HG03354 (cell line): ENCODE data around the gene RNU1-4.
"Not testable (repeated sequence)": the region's sequence is repeated elsewhere in the genome, so short reads cannot be mapped to it uniquely, and the experiment has no call there.

Source experiments
- ATAC-seq: cut with Tn5 transposase; IDR thresholded peaks from one replicate; pipeline ENCODE4 v1.9.1; 2021; ENCODE audit warnings: mild to moderate bottlenecking; ENCODE audit not compliant: unreplicated experiment, poor library complexity, severe bottlenecking

Gene RNU1-4

DNA sequence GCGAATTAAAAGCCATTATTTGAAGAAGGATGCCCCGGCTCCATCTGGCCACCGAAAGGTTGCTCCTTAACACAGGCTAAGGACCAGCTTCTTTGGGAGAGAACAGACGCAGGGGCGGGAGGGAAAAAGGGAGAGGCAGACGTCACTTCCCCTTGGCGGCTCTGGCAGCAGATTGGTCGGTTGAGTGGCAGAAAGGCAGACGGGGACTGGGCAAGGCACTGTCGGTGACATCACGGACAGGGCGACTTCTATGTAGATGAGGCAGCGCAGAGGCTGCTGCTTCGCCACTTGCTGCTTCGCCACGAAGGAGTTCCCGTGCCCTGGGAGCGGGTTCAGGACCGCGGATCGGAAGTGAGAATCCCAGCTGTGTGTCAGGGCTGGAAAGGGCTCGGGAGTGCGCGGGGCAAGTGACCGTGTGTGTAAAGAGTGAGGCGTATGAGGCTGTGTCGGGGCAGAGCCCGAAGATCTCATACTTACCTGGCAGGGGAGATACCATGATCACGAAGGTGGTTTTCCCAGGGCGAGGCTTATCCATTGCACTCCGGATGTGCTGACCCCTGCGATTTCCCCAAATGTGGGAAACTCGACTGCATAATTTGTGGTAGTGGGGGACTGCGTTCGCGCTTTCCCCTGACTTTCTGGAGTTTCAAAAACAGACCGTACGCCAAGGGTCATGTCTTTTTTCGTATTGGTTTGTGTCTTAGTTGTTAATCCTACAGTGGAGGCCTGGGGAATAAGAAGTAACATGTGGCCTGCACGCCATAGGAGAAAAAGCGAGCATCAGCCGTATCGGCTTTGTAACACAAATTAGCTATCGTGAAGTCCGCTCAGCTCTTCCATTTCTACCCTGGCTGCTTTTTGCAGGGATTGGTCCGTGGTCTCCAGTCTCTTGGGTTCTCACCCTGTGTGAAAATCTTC is at the start of gene RNU1-4:
RNU1-4 (plus strand) TSS at position 470 of the 918 bp plus-strand sequence.
- ATAC-seq: peak; percentile 100

DNA sequence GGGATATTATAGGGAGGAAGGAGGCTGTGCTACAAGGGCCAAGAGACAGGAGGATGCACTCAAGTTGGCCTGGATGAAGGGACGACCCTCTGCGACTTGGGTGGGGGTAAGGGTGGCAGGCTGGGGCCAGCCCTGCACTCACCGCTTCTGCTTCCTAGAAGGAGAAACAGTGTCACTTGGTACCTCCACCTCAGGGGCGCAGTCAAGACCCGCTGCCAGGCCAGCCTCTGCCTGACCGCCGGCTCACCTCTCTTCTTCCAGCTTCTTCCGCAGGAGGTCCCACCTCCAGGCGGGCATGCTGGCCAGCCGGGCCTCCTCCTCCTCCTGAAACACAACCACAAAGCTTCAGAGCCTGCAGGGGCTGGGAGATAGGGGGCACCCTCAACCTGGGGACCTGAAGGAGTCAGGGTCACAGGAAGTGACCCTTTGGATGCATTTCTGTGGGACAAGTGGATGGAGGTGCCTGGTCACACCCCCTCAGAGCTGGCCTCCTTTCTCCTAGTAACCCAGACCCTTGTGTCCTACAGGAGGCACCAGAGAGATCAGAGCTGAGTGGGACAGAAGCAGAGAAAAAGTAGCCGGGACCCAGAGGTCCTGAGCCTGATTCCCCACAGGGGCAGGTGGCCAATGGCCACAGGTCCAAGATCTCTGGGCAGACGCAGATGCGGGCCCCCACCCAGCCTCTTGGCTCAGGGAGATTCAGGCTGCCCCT is 49.2 kb upstream of the RNU1-4 start:
- not testable (repeated sequence) for ATAC-seq

DNA sequence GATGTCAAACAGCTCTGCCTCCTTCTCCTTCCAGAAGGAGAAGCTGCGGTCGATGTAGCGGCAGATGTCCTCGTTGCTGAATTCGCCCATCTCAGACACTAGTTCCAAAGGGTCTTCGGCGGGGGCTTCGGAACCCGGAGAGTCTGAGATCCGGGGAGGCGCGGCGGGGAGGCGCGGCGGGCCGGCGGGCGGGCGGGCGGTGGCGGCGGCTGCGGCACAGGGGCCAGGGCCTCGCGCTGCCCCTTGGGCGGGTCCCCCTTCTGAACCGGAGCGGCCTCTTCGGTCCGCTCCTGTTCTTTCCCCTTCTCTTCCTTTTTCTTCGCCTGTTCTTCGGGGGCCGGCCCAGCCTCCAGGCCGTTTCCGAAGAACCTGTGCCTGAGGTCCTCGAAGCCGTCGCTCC is 48.0 kb upstream of the RNU1-4 start:
- not testable (repeated sequence) for ATAC-seq

DNA sequence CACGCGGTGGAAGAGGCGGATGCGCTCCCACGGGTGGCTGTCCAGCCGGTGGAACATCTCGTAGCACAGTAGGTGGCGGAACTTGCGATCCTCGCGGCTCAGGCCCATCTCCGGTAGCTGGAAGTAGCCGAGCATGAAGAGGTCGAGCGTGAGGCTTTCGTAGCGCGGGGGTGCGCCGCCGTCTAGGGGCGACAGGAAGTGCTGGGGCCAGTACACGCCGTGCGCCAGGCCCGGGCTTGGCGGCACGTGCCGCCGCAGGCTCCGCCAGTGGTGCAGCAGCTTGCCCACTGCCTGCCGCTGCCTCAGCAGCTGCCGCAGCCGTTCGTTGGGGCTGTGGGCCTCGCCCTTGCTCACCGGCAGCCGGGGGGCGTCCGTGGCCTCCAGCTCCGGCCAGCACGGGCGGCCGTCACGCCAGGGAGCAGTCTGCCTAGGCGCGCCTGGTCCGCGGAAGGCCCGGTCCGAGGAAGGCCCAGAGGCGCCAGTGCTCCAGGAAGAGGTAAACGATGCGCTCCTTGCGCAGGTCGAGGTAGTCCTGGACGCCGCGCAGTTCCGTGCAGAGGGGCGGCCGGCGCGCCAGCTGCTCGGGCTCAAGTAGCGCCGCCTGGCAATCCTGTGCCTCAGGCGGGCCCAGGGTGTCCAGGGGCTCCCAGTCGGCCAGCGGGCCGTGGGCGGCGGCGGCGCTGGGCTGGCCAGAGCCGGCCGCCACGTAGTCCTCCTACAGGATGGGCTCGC is 47.4 kb upstream of the RNU1-4 start:
- not testable (repeated sequence) for ATAC-seq

DNA sequence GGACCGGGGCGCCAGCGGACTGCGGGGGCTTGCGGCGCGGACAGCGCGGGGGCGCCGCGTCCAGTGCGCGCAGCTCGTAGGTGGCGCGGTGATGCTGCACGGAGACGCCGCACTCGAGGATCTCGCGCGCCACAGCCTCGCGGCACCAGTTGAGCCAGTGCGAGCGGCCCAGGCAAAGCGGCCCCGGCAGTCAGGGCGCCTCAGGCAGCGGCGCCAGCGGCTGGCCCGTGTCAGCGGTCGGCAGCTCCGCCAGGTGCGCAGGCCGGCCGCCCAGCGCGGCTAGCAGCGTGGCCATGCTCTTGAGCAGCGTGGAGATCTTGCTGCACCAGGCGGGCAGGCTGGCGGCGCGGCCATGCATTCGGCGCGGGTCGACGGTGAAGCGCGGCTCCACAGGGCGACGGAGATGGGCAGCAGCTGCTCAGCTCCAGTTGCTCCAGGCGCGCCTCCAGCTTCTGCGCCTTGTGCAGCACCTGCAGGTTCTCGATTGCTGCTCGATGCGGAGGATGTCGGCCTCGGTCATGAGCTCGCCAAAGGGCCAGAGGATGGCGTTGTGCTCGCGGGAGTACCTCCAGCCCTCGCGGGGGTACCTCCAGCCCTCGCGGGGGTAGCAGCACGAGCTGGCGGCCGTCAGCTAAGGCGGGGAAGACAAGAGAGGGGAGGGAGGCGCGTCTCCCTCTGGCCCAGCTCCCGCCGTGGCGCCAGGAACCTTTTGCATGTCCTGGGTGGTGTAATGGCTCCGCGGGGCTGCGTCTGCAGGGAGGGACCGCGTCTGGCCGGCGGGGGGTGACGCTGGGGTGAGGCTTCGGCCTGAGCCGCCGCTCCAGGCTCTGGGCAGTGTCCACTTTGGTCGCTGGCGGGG is 46.6 kb upstream of the RNU1-4 start:
- ATAC-seq: not testable (repeated sequence)

DNA sequence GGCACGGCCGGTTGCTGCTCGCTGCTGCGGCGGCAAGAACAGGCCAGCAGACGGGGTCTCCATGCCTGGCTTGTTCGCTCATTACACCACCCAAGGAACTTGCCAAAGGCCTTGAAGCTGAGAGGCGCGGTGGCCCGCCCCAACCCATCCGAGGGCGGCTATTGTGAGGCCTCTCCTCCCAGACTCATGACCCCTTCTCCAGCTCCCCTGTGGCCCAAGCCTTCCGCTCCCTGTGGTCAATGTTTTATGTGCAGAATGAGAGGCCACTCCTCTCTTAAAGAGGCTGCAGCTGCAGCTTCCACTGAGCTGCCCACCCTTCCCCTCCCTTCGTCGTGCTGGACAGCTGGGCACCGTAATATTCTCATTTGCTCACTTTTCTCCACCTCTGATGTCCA is 46.0 kb upstream of the RNU1-4 start:
- not testable (repeated sequence) for ATAC-seq

DNA sequence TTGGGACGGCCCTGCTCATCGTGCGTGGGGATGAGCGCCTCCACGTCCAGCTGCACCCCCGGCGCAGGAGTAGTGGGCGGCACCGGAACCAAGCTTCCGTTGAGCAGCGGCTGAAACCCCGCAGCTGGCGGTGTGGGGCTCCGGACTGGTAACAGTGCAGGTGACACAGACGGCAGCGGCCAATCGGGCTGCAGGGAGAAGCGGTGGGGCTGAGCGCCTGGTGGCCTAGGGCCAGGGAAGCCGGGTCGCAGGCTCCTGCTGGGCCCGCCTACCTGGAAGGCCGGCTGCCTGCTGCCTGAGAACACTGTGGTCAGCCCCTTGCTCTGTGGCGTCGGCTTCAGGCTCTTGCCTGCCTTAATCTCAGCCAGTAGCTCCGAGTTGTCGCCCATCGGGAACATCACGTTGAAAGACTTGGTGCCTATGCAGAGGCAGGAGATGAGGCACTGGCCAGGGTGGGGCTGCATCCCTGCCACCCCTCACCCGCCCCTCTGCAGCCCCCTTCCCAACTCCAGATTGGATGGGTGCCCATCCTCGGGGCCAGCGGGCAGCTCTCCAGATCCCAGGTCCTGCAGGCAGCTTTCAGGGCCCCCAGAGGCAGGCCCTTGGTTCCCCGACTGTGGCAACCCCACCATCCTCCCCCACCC is 43.7 kb upstream of the RNU1-4 start:
- not testable (repeated sequence) for ATAC-seq

DNA sequence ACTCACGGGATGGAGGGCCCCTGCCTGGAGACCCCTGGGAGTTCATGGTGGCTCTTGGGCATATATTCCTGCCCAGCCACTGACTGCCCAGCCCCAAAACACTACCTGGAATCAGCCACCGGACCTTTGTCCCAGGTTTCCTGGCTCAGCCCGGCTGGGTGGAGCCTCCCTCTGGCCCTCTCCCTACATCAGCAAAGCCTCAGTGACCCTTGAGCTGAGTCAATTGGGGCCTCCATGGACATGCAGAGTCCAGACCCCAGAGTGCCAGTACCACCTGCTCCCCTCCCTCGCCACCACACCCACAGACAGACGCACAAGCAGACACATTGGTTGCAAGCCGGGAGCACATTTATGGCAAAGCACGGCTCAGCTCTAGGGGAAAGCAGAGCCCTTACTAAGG is 43.2 kb upstream of the RNU1-4 start:
- not testable (repeated sequence) for ATAC-seq

DNA sequence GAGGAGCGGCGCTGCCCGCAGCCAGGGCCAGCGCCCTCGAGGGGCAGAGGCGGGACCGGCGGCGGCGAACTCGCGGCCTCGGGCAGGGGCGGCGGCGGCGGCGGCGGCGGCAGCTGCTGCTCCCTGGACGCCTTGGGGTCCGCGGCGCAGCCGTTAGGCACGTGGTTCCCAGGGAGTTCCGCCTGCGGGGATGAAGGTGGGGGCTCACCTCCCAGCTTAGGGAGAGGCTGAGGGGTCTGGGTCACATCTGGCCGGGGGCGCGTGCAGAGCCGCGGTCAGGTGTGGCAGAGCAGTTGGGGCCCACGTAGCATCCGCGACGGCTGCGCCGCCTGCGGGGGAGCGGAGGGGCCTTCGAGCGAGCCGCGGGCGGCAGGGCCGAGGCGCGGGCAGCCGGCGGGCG is 40.9 kb upstream of the RNU1-4 start:
- ATAC-seq: not testable (repeated sequence)

DNA sequence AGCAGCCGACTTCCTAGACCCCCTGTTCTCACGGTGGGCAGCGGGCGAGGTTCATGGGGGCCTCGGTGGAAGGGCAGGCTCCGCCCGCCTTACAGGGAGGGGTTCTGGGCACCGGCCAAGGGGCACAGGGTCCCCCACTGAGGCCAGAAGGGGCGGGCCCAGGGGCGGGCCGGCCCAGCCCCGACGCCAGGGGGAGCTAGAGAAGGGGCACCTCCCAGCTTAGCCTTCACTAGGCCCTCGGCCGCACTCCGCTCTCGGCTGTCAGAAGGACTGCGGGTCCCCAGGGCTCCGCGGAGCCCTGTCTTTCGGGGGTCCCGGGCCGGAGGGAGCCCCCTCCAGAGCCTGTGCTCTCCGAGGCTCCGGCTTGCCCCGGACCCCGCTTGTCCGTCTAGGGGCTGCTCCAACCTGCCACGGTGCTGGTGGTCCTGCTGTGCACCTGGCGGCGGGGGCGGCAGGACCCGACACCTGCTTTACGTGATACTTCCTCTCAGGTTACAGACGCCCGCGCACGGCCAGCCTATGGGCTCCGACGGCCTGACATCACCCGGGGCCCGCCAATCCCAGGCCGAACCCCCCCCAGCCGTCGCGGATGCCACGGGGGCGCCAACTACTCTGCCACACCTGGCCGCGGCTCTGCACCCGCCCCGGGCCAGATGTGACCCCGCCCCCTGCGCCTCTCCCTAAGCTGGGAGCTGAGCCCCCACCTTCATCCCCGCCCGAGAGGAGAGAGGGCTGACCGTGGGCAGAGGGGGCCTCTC is 40.0 kb upstream of the RNU1-4 start:
- not testable (repeated sequence) for ATAC-seq

DNA sequence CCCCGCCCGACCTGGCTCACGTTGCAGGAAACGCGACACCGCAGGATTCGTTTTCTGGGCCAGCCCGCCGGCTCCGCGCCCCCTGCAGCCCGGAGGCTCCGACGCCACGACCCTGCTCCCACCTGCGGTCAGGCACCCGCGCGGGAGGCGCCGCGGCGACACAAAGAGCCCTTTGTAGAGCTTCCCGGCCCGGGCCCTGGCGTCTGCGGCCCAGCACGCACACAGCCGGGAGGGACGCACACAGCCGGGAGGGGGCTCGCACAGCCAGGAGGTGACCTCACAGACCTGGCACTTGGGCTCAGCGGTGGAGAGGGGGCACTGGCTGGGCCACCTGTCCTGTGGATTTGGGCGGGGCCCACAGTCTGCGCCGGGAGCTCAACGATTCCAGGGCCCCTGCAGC is 39.1 kb upstream of the RNU1-4 start:
- not testable (repeated sequence) for ATAC-seq

DNA sequence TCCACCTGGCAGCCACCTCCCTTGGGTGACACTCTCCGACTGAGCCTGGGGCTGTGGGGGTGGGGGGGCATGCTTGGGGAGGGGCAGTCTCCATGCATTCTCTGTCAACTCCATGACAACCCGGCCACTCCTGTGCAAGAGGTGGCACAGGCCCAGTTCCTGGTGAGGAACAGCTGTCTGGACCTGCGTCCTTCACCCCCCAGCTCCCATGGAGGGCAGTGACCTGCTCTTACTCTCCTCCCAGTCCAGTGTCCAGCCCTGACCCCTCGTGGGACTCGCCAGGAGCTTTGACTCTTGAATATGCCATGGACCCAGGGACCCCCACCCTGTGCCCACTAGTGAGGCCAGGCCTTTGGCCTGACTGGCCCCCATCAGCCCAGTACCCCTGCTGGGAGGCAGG is 38.0 kb upstream of the RNU1-4 start:
- ATAC-seq: not testable (repeated sequence)

DNA sequence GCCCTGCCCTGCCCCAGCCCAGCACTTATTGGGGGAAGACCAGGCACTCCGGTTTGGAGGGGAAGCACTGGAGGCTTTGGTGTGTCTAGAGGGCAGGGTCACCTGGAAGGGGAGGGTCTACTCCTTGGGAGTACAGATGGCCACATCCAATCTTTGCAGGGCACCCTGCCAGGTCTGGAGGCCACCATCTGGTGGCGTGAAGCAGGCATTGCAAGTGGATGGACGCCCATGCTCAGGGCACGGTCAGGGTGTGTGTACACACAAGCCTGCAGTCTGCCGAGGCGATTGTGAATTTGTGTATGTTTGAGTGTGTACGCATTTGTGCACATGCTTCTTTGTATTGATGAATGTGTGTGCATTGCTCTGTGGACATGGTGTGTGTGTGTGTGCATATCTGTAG is 37.2 kb upstream of the RNU1-4 start:
- not testable (repeated sequence) for ATAC-seq

DNA sequence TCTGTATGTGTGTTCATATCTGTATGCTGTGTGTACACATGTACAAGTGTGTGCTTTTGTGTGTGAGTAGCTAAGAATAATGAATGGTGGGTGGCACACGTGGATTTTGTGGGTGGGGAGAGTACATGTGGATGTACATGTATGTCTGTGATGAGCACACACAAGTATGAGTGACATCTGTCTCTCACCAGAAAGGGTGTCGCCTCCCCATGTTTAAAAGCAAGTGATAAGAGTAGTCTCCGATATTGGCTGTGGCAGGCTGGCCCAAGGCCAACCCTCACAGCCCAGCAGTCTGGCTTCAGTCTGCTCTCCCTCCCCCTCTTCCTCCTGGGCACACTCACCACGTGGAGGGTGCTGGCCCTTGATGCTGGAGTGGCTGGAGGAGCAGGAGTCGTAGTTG is 36.7 kb upstream of the RNU1-4 start:
- ATAC-seq: not testable (repeated sequence)

DNA sequence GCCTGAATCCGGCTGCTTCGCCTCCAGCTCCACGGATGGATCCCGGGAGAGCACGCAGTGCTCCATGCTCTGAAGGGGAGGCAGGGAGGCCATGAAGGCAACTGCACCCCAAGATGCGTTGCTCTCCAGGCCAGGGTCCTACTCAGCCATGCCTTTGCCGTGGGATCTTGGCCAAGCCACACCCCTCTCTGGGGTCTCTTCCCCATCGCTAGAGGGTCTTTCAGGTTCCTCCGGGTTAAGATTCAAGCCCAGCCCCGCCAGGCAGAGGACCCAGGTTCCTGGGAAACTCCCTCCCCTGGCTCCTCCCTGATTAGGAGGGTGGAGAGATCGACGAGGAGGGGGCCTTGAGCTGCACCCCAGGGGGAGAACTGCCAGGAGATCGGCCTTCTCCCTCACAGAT is 36.2 kb upstream of the RNU1-4 start:
- ATAC-seq: not testable (repeated sequence)

DNA sequence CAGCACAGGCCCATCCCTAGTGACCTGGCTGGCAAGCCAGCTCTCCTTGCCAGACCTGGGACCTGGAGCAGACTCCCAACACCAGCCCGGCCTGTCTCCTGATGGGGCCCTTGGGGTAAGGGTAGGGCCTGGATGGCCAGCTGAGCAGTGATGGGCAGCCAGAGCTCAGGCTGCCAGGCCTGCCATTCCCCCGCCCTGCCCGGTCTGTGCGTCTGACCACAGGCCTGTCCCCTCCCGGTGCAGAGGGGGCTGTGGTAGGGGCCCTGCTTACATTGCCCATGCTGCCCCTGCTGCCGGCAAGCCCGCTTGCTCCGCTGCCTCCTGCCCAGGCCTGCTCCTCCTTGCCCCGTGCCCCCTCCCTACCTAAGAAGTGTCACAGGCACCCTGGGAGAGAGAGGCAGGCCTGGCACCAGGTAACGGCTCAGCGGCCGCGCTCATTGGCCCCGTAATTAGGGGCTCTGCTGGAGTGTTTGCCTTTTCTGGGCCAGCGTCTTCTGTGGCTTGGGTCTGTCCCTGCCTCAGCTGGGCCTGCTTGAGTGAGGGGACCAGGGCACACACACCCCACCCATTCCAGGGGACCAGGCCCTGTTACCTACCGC is 35.7 kb upstream of the RNU1-4 start:
- not testable (repeated sequence) for ATAC-seq

DNA sequence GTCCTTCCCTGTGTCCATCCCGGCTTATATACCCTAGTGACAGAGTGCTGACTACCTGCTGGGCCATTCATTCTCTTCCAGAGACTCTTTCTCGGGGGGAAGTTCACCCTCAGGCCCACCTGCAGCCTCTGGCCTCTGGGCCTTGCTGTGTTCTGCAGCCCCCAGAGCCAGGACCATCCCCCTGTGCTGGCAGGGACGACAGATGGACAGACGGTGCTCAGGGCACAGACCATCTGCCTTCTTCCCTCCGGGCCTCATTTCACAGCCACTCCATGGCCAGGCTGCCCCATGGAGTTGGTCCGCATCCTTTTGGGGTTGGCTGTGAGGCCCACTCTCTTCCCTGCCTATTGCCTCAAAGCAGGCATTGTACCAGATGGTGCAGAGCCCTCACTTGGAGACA is 34.0 kb upstream of the RNU1-4 start:
- ATAC-seq: not testable (repeated sequence)
